HAP-1 (cell line): ENCODE data around the gene ZCCHC17.

Experiments
- DNase-seq, 2 experiments: peaks; one replicate each; pipeline ENCODE4 v3.0.0-alpha.2; 2016 to 2020; ENCODE audit warnings: low spot score in 2 of 2
- H3K27me3 ChIP-seq: fragments of 250-450 bp; sonication (Bioruptor Pico); 2 replicates; pipeline ENCODE4 v1.5.1; 2020; ENCODE audit warnings: low read depth, mild to moderate bottlenecking, moderate library complexity
- H3K36me3 ChIP-seq: fragments of 250-450 bp; sonication (Bioruptor Pico); replicated peaks from 2 replicates; pipeline ENCODE4 v1.5.1; 2020; ENCODE audit warnings: mild to moderate bottlenecking
- H3K4me1 ChIP-seq: fragments of 250-450 bp; sonication (Bioruptor Pico); 2 replicates; pipeline ENCODE4 v1.5.1; 2020; ENCODE audit warnings: mild to moderate bottlenecking
- H3K4me3 ChIP-seq: fragments of 250-450 bp; sonication (Bioruptor Pico); 2 replicates; pipeline ENCODE4 v1.5.1; 2020; ENCODE audit warnings: mild to moderate bottlenecking, moderate library complexity
- H3K9me3 ChIP-seq: fragments of 250-450 bp; sonication (Bioruptor Pico); 2 replicates; pipeline ENCODE4 v1.5.1; 2020; ENCODE audit warnings: mild to moderate bottlenecking, moderate library complexity
- in situ Hi-C: fragments of 300-500 bp; cut with MboI; formaldehyde crosslinking; loops from 3 replicates; pipeline ENCODE4 v1.14.3; 2020; ENCODE audit warnings: low sequenced_read_pairs, inconsistent platforms, mixed read lengths

Gene ZCCHC17

GRCh38 chr1:31413405-31414001, 116.7 kb downstream of the ZCCHC17 start:
- no peaks in the 10 kb centered on the region; the same call in 1 of the 2 replicates for H3K9me3 ChIP-seq
- H3K27me3 ChIP-seq = no peaks in the 10 kb centered on the region
- H3K4me1 ChIP-seq = no peaks in the 10 kb centered on the region; the same call in 1 of the 2 replicates
- peak; percentile 14 to 80 for DNase-seq
- in situ Hi-C loops = no loop called here
- peak overlapping the region; percentile 66 for H3K4me3 ChIP-seq
- no peaks in the 10 kb centered on the region for H3K36me3 ChIP-seq
